Upper lobe of left lung (tissue), 6 donors: ENCODE data around the gene PTPRG. TPM values are rescaled to one million over a fixed set of nuclear protein-coding genes. Genes with fewer than 3 reads are reported as not detected.
A peak's percentile ranks its signal among the peaks of the same experiment; 100 is the strongest.

ENCODE experiments used
- ATAC-seq, 2 donors: fragments of 200-7000 bp; cut with Tn5 transposase; one replicate each; pipeline ENCODE4 v1.9.1; 2022; ENCODE audit warnings: mild to moderate bottlenecking in 2 of 2, moderate library complexity in 2 of 2; ENCODE audit not compliant: low FRiP score in 2 of 2
- DNase-seq, 2 donors: peaks; one replicate each; pipeline ENCODE4 v3.0.0-alpha.2; 2019 to 2020
- H3K27ac ChIP-seq, 4 donors: fragments of 200-600 bp; sonication (generic); one replicate each; pipeline ENCODE4 v1.5.1; 2016 to 2019
- H3K27me3 ChIP-seq, 4 donors: fragments of 200-600 bp; sonication (generic); one replicate each; pipeline ENCODE4 v1.5.1; 2017 to 2019
- H3K36me3 ChIP-seq, 4 donors: fragments of 200-600 bp; sonication (generic); one replicate each; pipeline ENCODE4 v1.5.1; 2016 to 2019
- H3K4me1 ChIP-seq, 4 donors: fragments of 200-600 bp; sonication (generic); one replicate each; pipeline ENCODE4 v1.5.1; 2018 to 2019
- H3K4me3 ChIP-seq, 4 donors: fragments of 200-600 bp; sonication (generic); one replicate each; pipeline ENCODE4 v1.5.1; 2017 to 2019; ENCODE audit warnings: mild to moderate bottlenecking in 2 of 4, moderate library complexity in 1 of 4
- H3K9me3 ChIP-seq, 4 donors: fragments of 200-600 bp; sonication (generic); one replicate each; pipeline ENCODE4 v1.5.1; 2018 to 2019
- CTCF ChIP-seq, 6 experiments: fragments of 450-650 bp in 4 of 6; fragments of 200-600 bp in 2 of 6; sonication (generic) in 2 of 6; IDR thresholded peaks; one replicate each; pipeline ENCODE4 v1.5.1; 2016 to 2019; ENCODE audit warnings: antibody characterized with exemption in 6 of 6
- EP300 ChIP-seq, 4 donors: sonication (generic); formaldehyde crosslinking; IDR thresholded peaks; one replicate each; pipeline ENCODE4 v1.5.1; 2017; ENCODE audit warnings: antibody characterized with exemption in 4 of 4, control low read depth in 2 of 4
- POLR2A ChIP-seq, 4 donors: fragments of 450-650 bp; IDR thresholded peaks; one replicate each; pipeline ENCODE4 v1.5.1; 2016 to 2017; ENCODE audit warnings: antibody characterized with exemption in 4 of 4, mild to moderate bottlenecking in 2 of 4
- POLR2AphosphoS5 ChIP-seq, 2 donors: sonication (generic); formaldehyde crosslinking; IDR thresholded peaks; one replicate each; pipeline ENCODE4 v1.5.1; 2017; ENCODE audit warnings: antibody characterized with exemption in 2 of 2
- WGBS, 2 donors: methylation state at CpG; one replicate each; pipeline ENCODE4 v1.1.5; 2017 to 2018; 5-methylcytosine and 5-hydroxymethylcytosine counted together
- total RNA-seq, 6 donors: library from RNA; depleted of rRNA in 4 of 6; stranded (reverse); fragments of >200 nt in 4 of 6; gene quantifications; one replicate each; pipeline versions ENCODE4 v1.1.0 to v1.2.1, GENCODE V29; 2016 to 2021
- donor health status: DM: no; HTN: no; CAD: no; lungs with moderate emphysema.
- donor health status: DM: no; HTN: yes; CAD: no; lungs with severe emphysema.

The PTPRG gene
- total RNA-seq, 6 donors from 2014 or later: 58.7 to 101 (median 68.8) TPM

- TF ChIP-seq POLR2AphosphoS5 (IDR thresholded peaks at IDR 0.05) (no peak), POLR2A (IDR thresholded peaks at IDR 0.05) (no peak), EP300 (IDR thresholded peaks at IDR 0.05) (no peak), CTCF (IDR thresholded peaks at IDR 0.05) (no peak)
- H3K27me3 ChIP-seq: no peaks in the 10 kb centered on the region
Measured at GRCh38 chr3:61855211-61855610, 293.8 kb downstream of the PTPRG start.

GRCh38 chr3:61857297-61857696, 295.9 kb downstream of the PTPRG start:
- no peak for DNase-seq
- Histone ChIP-seq H3K9me3 (no peaks in the 10 kb centered on the region), H3K4me3 (no peak overlapping the region), H3K27me3 (no peaks in the 10 kb centered on the region), H3K36me3 (no peaks in the 10 kb centered on the region), H3K27ac (no peak overlapping the region), H3K4me1 (peaks cover 0 to 20% (median 7%) of the 10 kb centered on the region in 4 donors)
- TF ChIP-seq POLR2A (IDR thresholded peaks at IDR 0.05) (no peak), EP300 (IDR thresholded peaks at IDR 0.05) (no peak)
- WGBS, 2 donors: 85 to 86% methylated on average over 2 of the region's 2 CpGs
- no peak for ATAC-seq

More at GRCh38 chr3:61855211-61855610, 293.8 kb downstream of the PTPRG start:
- DNase-seq (no peak), ATAC-seq (no peak)
- H3K27ac ChIP-seq: no peak overlapping the region
- H3K36me3 ChIP-seq: no peaks in the 10 kb centered on the region
- H3K4me3 ChIP-seq: no peak overlapping the region
- WGBS, 2 donors: 75 to 94% methylated on average over 1 of the region's 1 CpG
- H3K4me1 ChIP-seq: peaks cover 8 to 21% (median 15%) of the 10 kb centered on the region in 4 donors
- H3K9me3 ChIP-seq: no peaks in the 10 kb centered on the region

- no peaks in the 10 kb centered on the region for H3K9me3 ChIP-seq
- DNase-seq (no peak), ATAC-seq (no peak)
- H3K4me3 ChIP-seq: no peak overlapping the region
- no peaks in the 10 kb centered on the region for H3K36me3 ChIP-seq
- 8% methylated on average over 2 of the region's 2 CpGs for WGBS, 2 donors
- H3K27me3 ChIP-seq: no peaks in the 10 kb centered on the region
- TF ChIP-seq CTCF (IDR thresholded peaks at IDR 0.05) (peak in 2 of 6 experiments; percentile 18 to 34), EP300 (IDR thresholded peaks at IDR 0.05) (no peak)
- H3K27ac ChIP-seq: no peak overlapping the region
- H3K4me1 ChIP-seq: peaks cover 0 to 20% (median 7%) of the 10 kb centered on the region in 4 donors
Measured at GRCh38 chr3:61858054-61858453, 296.7 kb downstream of the PTPRG start.

GRCh38 chr3:61861410-61861809, 300.0 kb downstream of the PTPRG start:
- no peak overlapping the region for H3K27ac ChIP-seq
- WGBS, 2 donors: 94 to 96% methylated on average over 1 of the region's 1 CpG
- no peak overlapping the region for H3K4me3 ChIP-seq

GRCh38 chr3:61862614-61863289, 301.4 kb downstream of the PTPRG start:
- 76 to 83% methylated on average over 7 of the region's 7 CpGs for WGBS, 2 donors
- no peak for ATAC-seq
- TF ChIP-seq POLR2AphosphoS5 (IDR thresholded peaks at IDR 0.05) (no peak), CTCF (IDR thresholded peaks at IDR 0.05) (no peak), EP300 (IDR thresholded peaks at IDR 0.05) (no peak), POLR2A (IDR thresholded peaks at IDR 0.05) (no peak)
- Histone ChIP-seq H3K4me1 (peaks cover 0 to 14% (median 6%) of the 10 kb centered on the region in 4 donors), H3K27me3 (no peaks in the 10 kb centered on the region), H3K9me3 (no peaks in the 10 kb centered on the region), H3K27ac (no peak overlapping the region), H3K36me3 (no peaks in the 10 kb centered on the region), H3K4me3 (no peak overlapping the region)
- DNase-seq: no peak

More at GRCh38 chr3:61861410-61861809, 300.0 kb downstream of the PTPRG start:
- no peak for ATAC-seq
- Histone ChIP-seq H3K27me3 (no peaks in the 10 kb centered on the region), H3K36me3 (no peaks in the 10 kb centered on the region), H3K9me3 (no peaks in the 10 kb centered on the region), H3K4me1 (peaks cover 0 to 14% (median 6%) of the 10 kb centered on the region in 4 donors)
- DNase-seq: no peak
- TF ChIP-seq EP300 (IDR thresholded peaks at IDR 0.05): no peak
- no peak for TF ChIP-seq POLR2A (IDR thresholded peaks at IDR 0.05)
- no peak for TF ChIP-seq POLR2AphosphoS5 (IDR thresholded peaks at IDR 0.05)
- TF ChIP-seq CTCF (IDR thresholded peaks at IDR 0.05): no peak
